A549 (cell line): ENCODE results near the gene MS4A6E. TPM values are rescaled to one million over a fixed set of nuclear protein-coding genes. Genes with fewer than 3 reads are reported as not detected.
"Not testable (repeated sequence)": the region's sequence is repeated elsewhere in the genome, so short reads cannot be mapped to it uniquely, and the experiment has no call there.

Experiments used
- ATAC-seq, 2 experiments: fragments of 200-7000 bp in 1 of 2; fragments of >200 bp in 1 of 2; cut with Nextera tagmentation in 1 of 2; cut with Tn5 transposase in 1 of 2; 3 replicates each; pipeline versions ENCODE4 v1.8.0 to v1.9.1; 2018 to 2020; ENCODE audit warnings: mild to moderate bottlenecking in 1 of 2, moderate library complexity in 1 of 2
- CTCF ChIA-PET: fragments of 300-600 bp; sonication (Branson Sonifier 250); formaldehyde crosslinking; extraction: SDS; loops from one replicate; lab custom pipeline; 2021; ENCODE audit warnings: antibody characterized with exemption, inconsistent platforms; lab: Yijun Ruan, JAX
- POLR2A ChIA-PET: fragments of 350-600 bp; formaldehyde crosslinking; extraction: SDS; loops from one replicate; lab custom pipeline; 2021; ENCODE audit warnings: antibody characterized with exemption, inconsistent platforms; lab: Yijun Ruan, JAX
- DNase-seq, 2 experiments: peaks; one replicate each; pipeline versions ENCODE4 v3.0.0 to v3.0.0-alpha.2; 2011 to 2016; ENCODE audit warnings: low read depth in 1 of 2, low spot score in 1 of 2
- FAIRE-seq: peaks from 2 replicates; lab custom pipeline; 2011; peaks lifted over from hg19 to GRCh38; lab: Jason Lieb, UNC
- H3K27ac ChIP-seq, 2 experiments: fragments of >200 bp; sonication (Bioruptor Twin); formaldehyde crosslinking; 3 replicates each; pipeline ENCODE4 v1.5.1; 2016 to 2017
- H3K4me1 ChIP-seq: fragments of >200 bp; sonication (Bioruptor Twin); formaldehyde crosslinking; 3 replicates; pipeline ENCODE4 v1.6.1; 2016
- H3K4me2 ChIP-seq: fragments of >200 bp; sonication (Bioruptor Twin); formaldehyde crosslinking; 3 replicates; pipeline ENCODE4 v1.6.1; 2016
- H3K4me3 ChIP-seq: fragments of >200 bp; sonication (Bioruptor Twin); formaldehyde crosslinking; 3 replicates; pipeline ENCODE4 v1.5.1; 2016
- H3K9me3 ChIP-seq: fragments of >200 bp; sonication (Bioruptor Twin); formaldehyde crosslinking; 3 replicates; pipeline ENCODE4 v1.6.1; 2016
- ATOH8 ChIP-seq: fragments of 250-450 bp; sonication (Bioruptor Pico); IDR thresholded peaks from 2 replicates; pipeline ENCODE4 v1.5.0; 2020; ENCODE audit warnings: low read depth, mild to moderate bottlenecking, moderate library complexity
- EP300 ChIP-seq, 2 experiments: fragments of >200 bp; sonication (Bioruptor Twin); formaldehyde crosslinking; IDR thresholded peaks; 2 replicates in 1 of 2; 3 replicates in 1 of 2; pipeline ENCODE4 v1.6.1; 2016 to 2017
- ESRRA ChIP-seq: fragments of 150-350 bp; IDR thresholded peaks from 2 replicates; pipeline ENCODE4 v1.6.1; 2014; ENCODE audit warnings: mild to moderate bottlenecking, low read length, borderline replicate concordance
- HMGXB4 ChIP-seq: fragments of 250-450 bp; sonication (Bioruptor Pico); IDR thresholded peaks from 2 replicates; pipeline ENCODE4 v1.5.0; 2021; ENCODE audit warnings: mild to moderate bottlenecking, moderate library complexity, borderline replicate concordance
- MAFK ChIP-seq: fragments of 450-650 bp; IDR thresholded peaks from 2 replicates; pipeline ENCODE4 v1.6.1; 2014; ENCODE audit not compliant: partially characterized antibody
- MAZ ChIP-seq: fragments of 150-350 bp; IDR thresholded peaks from 2 replicates; pipeline ENCODE4 v1.6.1; 2014; ENCODE audit warnings: antibody characterized with exemption, low read depth, low read length, borderline replicate concordance
- NPAS2 ChIP-seq: fragments of 250-450 bp; sonication (Bioruptor Pico); IDR thresholded peaks from 2 replicates; pipeline ENCODE4 v1.8.0; 2022; ENCODE audit warnings: mild to moderate bottlenecking, moderate library complexity, borderline replicate concordance
- PHF8 ChIP-seq: fragments of 200-600 bp; sonication (generic); IDR thresholded peaks from 2 replicates; pipeline ENCODE4 v1.6.1; 2016; ENCODE audit warnings: low read depth, mild to moderate bottlenecking, antibody characterized with exemption, moderate library complexity, borderline replicate concordance
- POLR2AphosphoS2 ChIP-seq: conservative IDR thresholded peaks from 2 replicates; pipeline ENCODE4 v1.6.1; 2012; ENCODE audit warnings: low read length, improper control_type of control experiment, inconsistent platforms
- REST ChIP-seq: fragments of 200-600 bp; sonication (generic); IDR thresholded peaks from 2 replicates; pipeline ENCODE4 v1.6.1; 2016; ENCODE audit warnings: antibody characterized with exemption, mild to moderate bottlenecking, moderate library complexity
- RFX5 ChIP-seq: fragments of 450-650 bp; IDR thresholded peaks from 2 replicates; pipeline ENCODE4 v1.7.1; 2014; ENCODE audit warnings: antibody characterized with exemption, mild to moderate bottlenecking, moderate library complexity
- TFCP2L1 ChIP-seq: fragments of 250-450 bp; sonication (Bioruptor Pico); IDR thresholded peaks from 2 replicates; pipeline ENCODE4 v1.5.0; 2021; ENCODE audit warnings: mild to moderate bottlenecking
- USF2 ChIP-seq: fragments of 450-650 bp; IDR thresholded peaks from 2 replicates; pipeline ENCODE4 v1.6.1; 2014; ENCODE audit warnings: antibody characterized with exemption
- WGBS: methylation state at CpG from one replicate; pipeline ENCODE4 v1.1.6; 2017; ENCODE audit errors: missing lambda C conversion rate; 5-methylcytosine and 5-hydroxymethylcytosine counted together
- polyA plus RNA-seq, 4 experiments: library from polyadenylated mRNA; depleted of rRNA in 3 of 4; stranded (reverse); fragments of >200 nt; fragmentation: RNase III in 1 of 4; extraction: RNeasy Plus Mini Kit Qiagen cat#74134 plus additional on column Dnase treatment in 1 of 4; gene quantifications; 2 replicates in 3 of 4; 3 replicates in 1 of 4; pipeline ENCODE4 v1.2.3, GENCODE V29; 2011 to 2017
- TF ChIP-seq, protein P1 (sequence below): fragments of 150-350 bp; IDR thresholded peaks from 2 replicates; pipeline ENCODE4 v1.6.1; 2014; ENCODE audit warnings: low read depth, mild to moderate bottlenecking, low read length

The MS4A6E gene
- polyA plus RNA-seq, 2 of the 4 experiments (the other 2 are of a cell fraction), result not detected

GRCh38 chr11:60292145-60292544, 34.9 kb upstream of the MS4A6E start:
- H3K4me1 ChIP-seq, result no peaks in the 10 kb centered on the region
- WGBS, result 0% methylated on average over 2 of the region's 2 CpGs
- DNase-seq, result no peak
- TF ChIP-seq NPAS2, result no peak
- no peak for TF ChIP-seq RFX5
- TF ChIP-seq PHF8, result no peak
- no peak overlapping the region for H3K27ac ChIP-seq
- FAIRE-seq, result no peak
- no peak overlapping the region for H3K4me3 ChIP-seq
- no peak for ATAC-seq
- ChIA-PET CTCF (interaction anchor here (1.3 kb wide), 1 partner anchor 27 kb away, joined by 4 read pairs; no protein-coding TSS in a partner anchor), POLR2A (no interaction called here)
- no peak overlapping the region for H3K4me2 ChIP-seq
- H3K9me3 ChIP-seq, result no peaks in the 10 kb centered on the region

- ChIA-PET POLR2A (no interaction called here), CTCF (no interaction called here)
- FAIRE-seq (no peak), DNase-seq (no peak), ATAC-seq (no peak)
- no peak overlapping the region for H3K27ac ChIP-seq
- no peak for TF ChIP-seq ATOH8 (CRISPR knock-in tag)
- no peak for TF ChIP-seq ESRRA
- TF ChIP-seq HMGXB4 (CRISPR knock-in tag), result no peak
- TF ChIP-seq EP300 (IDR thresholded peaks at IDR 0.05), result no peak
- no peak for TF ChIP-seq USF2
- TF ChIP-seq, protein P1, sequence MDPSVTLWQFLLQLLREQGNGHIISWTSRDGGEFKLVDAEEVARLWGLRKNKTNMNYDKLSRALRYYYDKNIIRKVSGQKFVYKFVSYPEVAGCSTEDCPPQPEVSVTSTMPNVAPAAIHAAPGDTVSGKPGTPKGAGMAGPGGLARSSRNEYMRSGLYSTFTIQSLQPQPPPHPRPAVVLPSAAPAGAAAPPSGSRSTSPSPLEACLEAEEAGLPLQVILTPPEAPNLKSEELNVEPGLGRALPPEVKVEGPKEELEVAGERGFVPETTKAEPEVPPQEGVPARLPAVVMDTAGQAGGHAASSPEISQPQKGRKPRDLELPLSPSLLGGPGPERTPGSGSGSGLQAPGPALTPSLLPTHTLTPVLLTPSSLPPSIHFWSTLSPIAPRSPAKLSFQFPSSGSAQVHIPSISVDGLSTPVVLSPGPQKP, result no peak
- no peaks in the 10 kb centered on the region for H3K9me3 ChIP-seq
- 15% methylated on average over 3 of the region's 3 CpGs for WGBS
- H3K4me1 ChIP-seq, result no peaks in the 10 kb centered on the region
- H3K4me2 ChIP-seq, result no peak overlapping the region
- no peak overlapping the region for H3K4me3 ChIP-seq
These were observed 25.9 kb upstream of the MS4A6E start for GRCh38 chr11:60301178-60301577.

GRCh38 chr11:60301884-60302283, 25.2 kb upstream of the MS4A6E start:
- ATAC-seq, FAIRE-seq, H3K4me2 ChIP-seq, POLR2A ChIA-PET, DNase-seq, H3K4me3 ChIP-seq, H3K9me3 ChIP-seq, H3K4me1 ChIP-seq, CTCF ChIA-PET, H3K27ac ChIP-seq: not testable (repeated sequence)
- WGBS, result 4% methylated on average over 6 of the region's 6 CpGs
- peak; percentile 55 for TF ChIP-seq MAFK

GRCh38 chr11:60303661-60304060, 23.4 kb upstream of the MS4A6E start:
- Histone ChIP-seq H3K27ac (no peak overlapping the region), H3K4me2 (no peak overlapping the region), H3K4me3 (no peak overlapping the region), H3K9me3 (no peaks in the 10 kb centered on the region), H3K4me1 (no peaks in the 10 kb centered on the region)
- no peak for FAIRE-seq
- no peak for DNase-seq
- no peak for TF ChIP-seq POLR2AphosphoS2
- TF ChIP-seq TFCP2L1, result no peak
- no peak for TF ChIP-seq REST
- no peak for TF ChIP-seq MAZ
- POLR2A ChIA-PET, result no interaction called here
- ATAC-seq, result no peak
- CTCF ChIA-PET, result no interaction called here
- 26% methylated on average over 5 of the region's 5 CpGs for WGBS
